GM12878 (cell line): ENCODE data around the gene GNB5. TPM values are rescaled to one million over a fixed set of nuclear protein-coding genes. Genes with fewer than 3 reads are reported as not detected.

Source experiments
- ATAC-seq: fragments of 200-7000 bp; cut with Tn5 transposase; 3 replicates; pipeline ENCODE4 v1.9.1; 2020; ENCODE audit warnings: mild to moderate bottlenecking, moderate library complexity
- BruUV-seq: library from RNA; stranded (reverse); fragments of 400-500 nt; replicated peaks from 2 replicates; lab custom pipeline; 2021; lab: Mats Ljungman, UMichigan
- CTCF ChIA-PET: fragments of 300-600 bp; sonication (Branson Sonifier 250); formaldehyde crosslinking; extraction: SDS; loops from one replicate; lab custom pipeline; 2021; ENCODE audit warnings: inconsistent platforms; lab: Yijun Ruan, JAX
- POLR2A ChIA-PET: fragments of 350-600 bp; formaldehyde crosslinking; extraction: SDS; loops from one replicate; lab custom pipeline; 2021; ENCODE audit warnings: inconsistent platforms; lab: Charles Lee
- RAD21 ChIA-PET: fragments of 300-600 bp; sonication (Branson Sonifier 250); formaldehyde crosslinking; loops from one replicate; lab custom pipeline; 2023; ENCODE audit warnings: antibody characterized with exemption; ENCODE audit not compliant: unreplicated experiment; lab: Charles Lee
- SMC1A ChIA-PET: fragments of 300-600 bp; sonication (Branson Sonifier 250); formaldehyde crosslinking; loops from one replicate; lab custom pipeline; 2023; ENCODE audit not compliant: unreplicated experiment, uncharacterized antibody; lab: Charles Lee
- DNase-seq: peaks from one replicate; pipeline ENCODE4 v3.0.0-alpha.2; 2011; ENCODE audit warnings: low read depth, low spot score
- FAIRE-seq: peaks from 3 replicates; lab custom pipeline; 2011; peaks lifted over from hg19 to GRCh38; lab: Jason Lieb, UNC
- H2AFZ ChIP-seq: 2 replicates; pipeline ENCODE4 v1.6.0; 2011; ENCODE audit warnings: low read depth, low read length, control low read depth; ENCODE audit not compliant: control insufficient read depth
- H3K27ac ChIP-seq: 2 replicates; pipeline ENCODE4 v1.5.1; 2011; ENCODE audit warnings: control low read depth; ENCODE audit not compliant: control insufficient read depth, insufficient read depth
- H3K27me3 ChIP-seq, 2 experiments: replicated peaks in 1 of 2; 2 replicates each; pipeline versions ENCODE4 v1.6.0 to v1.6.1; 2011; ENCODE audit warnings: low read length in 1 of 2; ENCODE audit not compliant: control insufficient read depth in 2 of 2, insufficient read depth in 2 of 2
- H3K36me3 ChIP-seq, 2 experiments: 2 replicates each; pipeline ENCODE4 v1.5.1; 2011; ENCODE audit warnings: low read length in 1 of 2; ENCODE audit not compliant: control insufficient read depth in 2 of 2, insufficient read depth in 2 of 2
- H3K4me1 ChIP-seq: 2 replicates; pipeline ENCODE4 v1.6.1; 2011; ENCODE audit warnings: mild to moderate bottlenecking, low read length, moderate library complexity, mixed read lengths; ENCODE audit not compliant: control insufficient read depth, insufficient read depth
- H3K4me2 ChIP-seq: 2 replicates; pipeline ENCODE4 v1.6.0; 2011; ENCODE audit warnings: control low read depth; ENCODE audit not compliant: control insufficient read depth, insufficient read depth
- H3K4me3 ChIP-seq: fragments of 200-600 bp; sonication (generic); 2 replicates; pipeline ENCODE4 v1.5.1; 2016
- H3K79me2 ChIP-seq: 2 replicates; pipeline ENCODE4 v1.6.0; 2011; ENCODE audit warnings: low read length; ENCODE audit not compliant: control insufficient read depth, insufficient read depth
- H3K9ac ChIP-seq: 2 replicates; pipeline ENCODE4 v1.8.0; 2011; ENCODE audit warnings: low read length, control low read depth, mixed read lengths; ENCODE audit not compliant: control insufficient read depth, insufficient read depth
- H3K9me3 ChIP-seq: replicated peaks from 3 replicates; pipeline ENCODE4 v1.5.1; 2011; ENCODE audit warnings: mild to moderate bottlenecking, low read length; ENCODE audit not compliant: control insufficient read depth, insufficient read depth
- H4K20me1 ChIP-seq: 2 replicates; pipeline ENCODE4 v1.6.0; 2011; ENCODE audit not compliant: control insufficient read depth, insufficient read depth
- CREM ChIP-seq: IDR thresholded peaks from 2 replicates; pipeline ENCODE4 v1.6.1; 2014; ENCODE audit warnings: antibody characterized with exemption, low read depth
- EP300 ChIP-seq, 2 experiments: fragments of 150-350 bp in 1 of 2; IDR thresholded peaks; 2 replicates each; pipeline ENCODE4 v1.6.1; 2011 to 2012; ENCODE audit warnings: low read depth in 2 of 2, low read length in 2 of 2, borderline replicate concordance in 1 of 2, improper control_type of control experiment in 1 of 2, inconsistent platforms in 1 of 2; ENCODE audit not compliant: control insufficient read depth in 1 of 2
- ESRRA ChIP-seq: IDR thresholded peaks from 2 replicates; pipeline ENCODE4 v1.6.1; 2012; ENCODE audit warnings: mild to moderate bottlenecking, low read length, improper control_type of control experiment
- FOXM1 ChIP-seq: IDR thresholded peaks from 2 replicates; pipeline ENCODE4 v1.6.1; 2012; ENCODE audit warnings: low read depth, mild to moderate bottlenecking, inconsistent platforms, low read length, moderate library complexity
- IKZF2 ChIP-seq, 2 experiments: fragments of 450-650 bp; IDR thresholded peaks; 2 replicates each; pipeline ENCODE4 v1.6.1; 2017; ENCODE audit warnings: mild to moderate bottlenecking in 2 of 2, moderate library complexity in 2 of 2
- KLF5 ChIP-seq: fragments of 450-650 bp; IDR thresholded peaks from 2 replicates; pipeline ENCODE4 v1.6.1; 2014; ENCODE audit warnings: mild to moderate bottlenecking; ENCODE audit not compliant: partially characterized antibody
- MTA2 ChIP-seq: fragments of 450-650 bp; IDR thresholded peaks from 2 replicates; pipeline ENCODE4 v1.6.1; 2016; ENCODE audit warnings: low read depth, mild to moderate bottlenecking, moderate library complexity
- MTA3 ChIP-seq: IDR thresholded peaks from 2 replicates; pipeline ENCODE4 v1.6.1; 2012; ENCODE audit warnings: low read length, inconsistent platforms, borderline replicate concordance
- MYC ChIP-seq: IDR thresholded peaks from 2 replicates; pipeline ENCODE4 v1.6.1; 2011; ENCODE audit warnings: mild to moderate bottlenecking, low read length, moderate library complexity, inconsistent platforms; ENCODE audit not compliant: insufficient read depth, insufficient replicate concordance, insufficient read length, severe bottlenecking
- NFIC ChIP-seq: IDR thresholded peaks from 2 replicates; pipeline ENCODE4 v1.6.1; 2012; ENCODE audit warnings: low read depth, mild to moderate bottlenecking, inconsistent platforms, low read length, moderate library complexity
- RB1 ChIP-seq: fragments of 450-650 bp; formaldehyde crosslinking; IDR thresholded peaks from 2 replicates; pipeline ENCODE4 v1.6.1; 2017; ENCODE audit warnings: mild to moderate bottlenecking, borderline replicate concordance
- TAF1 ChIP-seq: IDR thresholded peaks from 2 replicates; pipeline ENCODE4 v1.6.1; 2011; ENCODE audit warnings: mild to moderate bottlenecking, low read depth, low read length, borderline replicate concordance
- TCF3 ChIP-seq: IDR thresholded peaks from 2 replicates; pipeline ENCODE4 v1.6.1; 2012; ENCODE audit warnings: low read depth, mild to moderate bottlenecking, low read length, borderline replicate concordance; ENCODE audit not compliant: insufficient read depth
- ZNF274 ChIP-seq: IDR thresholded peaks from one replicate; pipeline ENCODE4 v1.8.0; 2011; ENCODE audit not compliant: insufficient read length, insufficient read depth
- WGBS: methylation state at CpG from one replicate; pipeline ENCODE4 v1.1.6; 2016; ENCODE audit warnings: low lambda C conversion rate; ENCODE audit not compliant: insufficient replicate concordance, insufficient coverage; ENCODE audit errors: missing lambda C conversion rate; 5-methylcytosine and 5-hydroxymethylcytosine counted together
- in situ Hi-C: fragments of 300-500 bp; cut with MboI; formaldehyde crosslinking; loops from 9 replicates; pipeline ENCODE4 v1.14.3; 2018; ENCODE audit warnings: mixed read lengths
- intact Hi-C: fragments of 100-400 bp; cut with micrococcal nuclease; formaldehyde crosslinking; loops from one replicate; pipeline ENCODE4 v1.14.2; 2022; ENCODE audit not compliant: unreplicated experiment
- polyA plus RNA-seq, 11 experiments: library from polyadenylated mRNA; depleted of rRNA in 4 of 11; unstranded in 6 of 11; stranded (reverse) in 5 of 11; fragments of >200 nt; fragmentation: Nextera tagmentation in 4 of 11; fragmentation: Illumina TruSeq in 1 of 11; extraction: Ambion mirVana in 4 of 11; extraction: Trizol in 1 of 11; gene quantifications; 1 replicate in 1 of 11; 2 replicates in 10 of 11; pipeline versions ENCODE4 v1.2.1 to v1.2.3, GENCODE V29; 2011 to 2016; ENCODE audit warnings: inconsistent platforms in 2 of 11, missing spikeins in 2 of 11, low read depth in 1 of 11
- total RNA-seq, 4 experiments: library from RNA; depleted of rRNA in 3 of 4; stranded (reverse); fragments of >200 nt in 3 of 4; fragmentation: Illumina TruSeq in 1 of 4; extraction: Trizol in 1 of 4; gene quantifications; 2 replicates each; pipeline versions ENCODE4 v1.2.1 to v1.2.3, GENCODE V29; 2013 to 2021
- TF ChIP-seq, protein P1 (sequence below): IDR thresholded peaks from 2 replicates; pipeline ENCODE4 v1.6.1; 2011; ENCODE audit warnings: low read depth, mild to moderate bottlenecking, low read length, moderate library complexity, borderline replicate concordance; ENCODE audit errors: extremely low read depth
- TF ChIP-seq, protein P2 (sequence below): fragments of 450-650 bp; IDR thresholded peaks from 2 replicates; pipeline ENCODE4 v1.6.1; 2016; ENCODE audit warnings: mild to moderate bottlenecking
- TF ChIP-seq, protein P3 (sequence below): fragments of 450-650 bp; IDR thresholded peaks from 2 replicates; pipeline ENCODE4 v1.6.1; 2016; ENCODE audit warnings: mild to moderate bottlenecking
- TF ChIP-seq, protein P4 (sequence below): fragments of 450-650 bp; IDR thresholded peaks from 2 replicates; pipeline ENCODE4 v1.6.1; 2018; ENCODE audit warnings: borderline replicate concordance, mild to moderate bottlenecking; ENCODE audit not compliant: partially characterized antibody

GNB5 gene
- total and polyA plus RNA-seq, 10 of the 15 experiments (the other 5 are each of a cell fraction or from before 2014, with no cell fraction given): 2.4 to 25.9 (median 15.2) TPM

DNA sequence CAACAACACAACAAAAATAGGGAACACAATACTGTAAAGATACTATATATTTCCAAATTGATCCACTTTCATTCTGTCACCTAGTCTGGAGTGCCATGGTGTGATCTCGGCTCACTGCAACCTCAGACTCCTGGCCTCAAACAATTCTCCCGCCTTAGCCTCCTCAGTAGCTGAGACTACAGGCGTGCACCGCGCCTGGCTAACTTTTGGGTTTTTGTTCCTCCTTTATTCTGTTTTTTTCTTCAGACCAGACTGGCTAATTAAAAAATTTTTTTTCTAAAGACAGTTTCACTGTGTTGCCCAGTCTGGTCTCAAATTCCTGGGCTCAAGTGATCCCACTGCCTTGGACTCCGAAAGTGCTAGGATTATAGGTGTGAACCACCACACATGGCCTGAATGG is 84.0 kb downstream of the GNB5 start (continued):
- TF ChIP-seq, protein P1, sequence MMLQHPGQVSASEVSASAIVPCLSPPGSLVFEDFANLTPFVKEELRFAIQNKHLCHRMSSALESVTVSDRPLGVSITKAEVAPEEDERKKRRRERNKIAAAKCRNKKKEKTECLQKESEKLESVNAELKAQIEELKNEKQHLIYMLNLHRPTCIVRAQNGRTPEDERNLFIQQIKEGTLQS: no peak
- TF ChIP-seq KLF5 (no peak), CREM (no peak), EP300 (IDR thresholded peaks at IDR 0.05; ENCODE audit: borderline replicate concordance in 1 of 2, control insufficient read depth in 1 of 2, low read depth in 2 of 2, low read length in 2 of 2) (no peak), TAF1 (no peak), MYC (no peak), IKZF2 (IDR thresholded peaks at IDR 0.05) (peak; percentile 44 to 50; a peak in 2 of 4 replicates), ZNF274 (no peak)
- TF ChIP-seq, protein P2, sequence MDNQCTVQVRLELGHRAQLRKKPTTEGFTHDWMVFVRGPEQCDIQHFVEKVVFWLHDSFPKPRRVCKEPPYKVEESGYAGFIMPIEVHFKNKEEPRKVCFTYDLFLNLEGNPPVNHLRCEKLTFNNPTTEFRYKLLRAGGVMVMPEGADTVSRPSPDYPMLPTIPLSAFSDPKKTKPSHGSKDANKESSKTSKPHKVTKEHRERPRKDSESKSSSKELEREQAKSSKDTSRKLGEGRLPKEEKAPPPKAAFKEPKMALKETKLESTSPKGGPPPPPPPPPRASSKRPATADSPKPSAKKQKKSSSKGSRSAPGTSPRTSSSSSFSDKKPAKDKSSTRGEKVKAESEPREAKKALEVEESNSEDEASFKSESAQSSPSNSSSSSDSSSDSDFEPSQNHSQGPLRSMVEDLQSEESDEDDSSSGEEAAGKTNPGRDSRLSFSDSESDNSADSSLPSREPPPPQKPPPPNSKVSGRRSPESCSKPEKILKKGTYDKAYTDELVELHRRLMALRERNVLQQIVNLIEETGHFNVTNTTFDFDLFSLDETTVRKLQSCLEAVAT: peak; percentile 80
- TF ChIP-seq, all 136 proteins: peak for 10

DNA sequence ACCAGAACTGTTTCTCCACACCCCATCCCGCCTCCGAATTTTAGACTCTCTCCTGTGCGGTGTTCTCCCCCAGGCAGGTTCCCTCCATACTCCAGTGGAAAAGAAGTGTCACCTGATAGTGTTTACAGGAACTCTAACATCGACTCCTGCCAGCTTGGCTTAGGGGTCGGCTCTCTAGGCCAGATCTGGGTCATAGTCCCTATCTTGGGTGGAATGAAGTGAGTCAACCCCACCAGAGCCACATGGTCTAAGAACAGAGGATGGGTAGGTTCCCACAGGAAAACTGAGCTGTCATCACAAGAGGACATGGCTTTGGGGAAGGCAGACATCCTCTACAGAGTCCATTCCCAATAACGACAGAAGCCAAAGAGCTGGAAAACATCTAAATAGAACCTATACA is 84.6 kb downstream of the GNB5 start:
- Histone ChIP-seq H4K20me1 (no peaks in the 10 kb centered on the region), H3K36me3 (no peaks in the 10 kb centered on the region), H3K4me2 (no peak overlapping the region), H3K27ac (no peak overlapping the region; the same call in 1 of the 2 replicates), H3K4me3 (no peak overlapping the region), H3K27me3 (no peaks in the 10 kb centered on the region), H2AFZ (no peak overlapping the region), H3K9ac (no peak overlapping the region), H3K4me1 (peaks cover 52% of the 10 kb centered on the region), H3K9me3 (no peaks in the 10 kb centered on the region), H3K79me2 (peaks cover 11% of the 10 kb centered on the region)
- intact Hi-C loops: loop anchor here (10.0 kb wide), 1 partner anchor 372 kb away; the partner anchor contains the start of gene LYSMD2
- in situ Hi-C loops: no loop called here
- CTCF ChIA-PET: interaction anchor here (1.0 to 17.4 kb wide), 5 partner anchors 9 to 373 kb away, joined by 3 to 251 read pairs (median 4); no protein-coding TSS in a partner anchor
- DNase-seq (no peak), FAIRE-seq (no peak), ATAC-seq (no peak)
- 83% methylated on average over 6 of the region's 6 CpGs for WGBS
- BruUV-seq: no TSS peak
- SMC1A ChIA-PET: interaction anchor here (0.8 to 12.5 kb wide), 8 partner anchors 6 to 375 kb away, joined by 3 to 179 read pairs (median 18); no protein-coding TSS in a partner anchor
- RAD21 ChIA-PET: interaction anchor here (1.1 to 11.8 kb wide), 6 partner anchors 9 to 100 kb away, joined by 3 to 203 read pairs (median 21); no protein-coding TSS in a partner anchor
- POLR2A ChIA-PET: interaction anchor here (0.8 to 8.9 kb wide), 6 partner anchors 9 to 100 kb away, joined by 3 to 86 read pairs (median 6); no protein-coding TSS in a partner anchor
- TF ChIP-seq, protein P3, sequence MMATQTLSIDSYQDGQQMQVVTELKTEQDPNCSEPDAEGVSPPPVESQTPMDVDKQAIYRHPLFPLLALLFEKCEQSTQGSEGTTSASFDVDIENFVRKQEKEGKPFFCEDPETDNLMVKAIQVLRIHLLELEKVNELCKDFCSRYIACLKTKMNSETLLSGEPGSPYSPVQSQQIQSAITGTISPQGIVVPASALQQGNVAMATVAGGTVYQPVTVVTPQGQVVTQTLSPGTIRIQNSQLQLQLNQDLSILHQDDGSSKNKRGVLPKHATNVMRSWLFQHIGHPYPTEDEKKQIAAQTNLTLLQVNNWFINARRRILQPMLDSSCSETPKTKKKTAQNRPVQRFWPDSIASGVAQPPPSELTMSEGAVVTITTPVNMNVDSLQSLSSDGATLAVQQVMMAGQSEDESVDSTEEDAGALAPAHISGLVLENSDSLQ: no peak
- TF ChIP-seq NFIC (no peak), MTA3 (no peak), TCF3 (no peak), FOXM1 (no peak), RB1 (no peak), MTA2 (no peak), ESRRA (no peak)
- TF ChIP-seq, protein P4, sequence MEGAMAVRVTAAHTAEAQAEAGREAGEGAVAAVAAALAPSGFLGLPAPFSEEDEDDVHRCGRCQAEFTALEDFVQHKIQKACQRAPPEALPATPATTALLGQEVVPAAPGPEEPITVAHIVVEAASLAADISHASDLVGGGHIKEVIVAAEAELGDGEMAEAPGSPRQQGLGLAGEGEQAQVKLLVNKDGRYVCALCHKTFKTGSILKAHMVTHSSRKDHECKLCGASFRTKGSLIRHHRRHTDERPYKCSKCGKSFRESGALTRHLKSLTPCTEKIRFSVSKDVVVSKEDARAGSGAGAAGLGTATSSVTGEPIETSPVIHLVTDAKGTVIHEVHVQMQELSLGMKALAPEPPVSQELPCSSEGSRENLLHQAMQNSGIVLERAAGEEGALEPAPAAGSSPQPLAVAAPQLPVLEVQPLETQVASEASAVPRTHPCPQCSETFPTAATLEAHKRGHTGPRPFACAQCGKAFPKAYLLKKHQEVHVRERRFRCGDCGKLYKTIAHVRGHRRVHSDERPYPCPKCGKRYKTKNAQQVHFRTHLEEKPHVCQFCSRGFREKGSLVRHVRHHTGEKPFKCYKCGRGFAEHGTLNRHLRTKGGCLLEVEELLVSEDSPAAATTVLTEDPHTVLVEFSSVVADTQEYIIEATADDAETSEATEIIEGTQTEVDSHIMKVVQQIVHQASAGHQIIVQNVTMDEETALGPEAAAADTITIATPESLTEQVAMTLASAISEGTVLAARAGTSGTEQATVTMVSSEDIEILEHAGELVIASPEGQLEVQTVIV: no peak
